GM12878 (cell line): ENCODE data around the gene JPT1. TPM values are rescaled to one million over a fixed set of nuclear protein-coding genes. Genes with fewer than 3 reads are reported as not detected.
"Not testable (repeated sequence)": the region's sequence is repeated elsewhere in the genome, so short reads cannot be mapped to it uniquely, and the experiment has no call there.

ENCODE experiments used
- ATAC-seq: fragments of 200-7000 bp; cut with Tn5 transposase; 3 replicates; pipeline ENCODE4 v1.9.1; 2020; ENCODE audit warnings: mild to moderate bottlenecking, moderate library complexity
- BruUV-seq: library from RNA; stranded (reverse); fragments of 400-500 nt; replicated peaks from 2 replicates; lab custom pipeline; 2021; lab: Mats Ljungman, UMichigan
- CTCF ChIA-PET: fragments of 300-600 bp; sonication (Branson Sonifier 250); formaldehyde crosslinking; extraction: SDS; loops from one replicate; lab custom pipeline; 2021; ENCODE audit warnings: inconsistent platforms; lab: Yijun Ruan, JAX
- POLR2A ChIA-PET: fragments of 350-600 bp; formaldehyde crosslinking; extraction: SDS; loops from one replicate; lab custom pipeline; 2021; ENCODE audit warnings: inconsistent platforms; lab: Charles Lee
- RAD21 ChIA-PET: fragments of 300-600 bp; sonication (Branson Sonifier 250); formaldehyde crosslinking; loops from one replicate; lab custom pipeline; 2023; ENCODE audit warnings: antibody characterized with exemption; ENCODE audit not compliant: unreplicated experiment; lab: Charles Lee
- SMC1A ChIA-PET: fragments of 300-600 bp; sonication (Branson Sonifier 250); formaldehyde crosslinking; loops from one replicate; lab custom pipeline; 2023; ENCODE audit not compliant: unreplicated experiment, uncharacterized antibody; lab: Charles Lee
- DNase-seq: peaks from one replicate; pipeline ENCODE4 v3.0.0-alpha.2; 2011; ENCODE audit warnings: low read depth, low spot score
- FAIRE-seq: peaks from 3 replicates; lab custom pipeline; 2011; peaks lifted over from hg19 to GRCh38; lab: Jason Lieb, UNC
- H2AFZ ChIP-seq: 2 replicates; pipeline ENCODE4 v1.6.0; 2011; ENCODE audit warnings: low read depth, low read length, control low read depth; ENCODE audit not compliant: control insufficient read depth
- H3K27ac ChIP-seq: 2 replicates; pipeline ENCODE4 v1.5.1; 2011; ENCODE audit warnings: control low read depth; ENCODE audit not compliant: control insufficient read depth, insufficient read depth
- H3K27me3 ChIP-seq, 2 experiments: replicated peaks in 1 of 2; 2 replicates each; pipeline versions ENCODE4 v1.6.0 to v1.6.1; 2011; ENCODE audit warnings: low read length in 1 of 2; ENCODE audit not compliant: control insufficient read depth in 2 of 2, insufficient read depth in 2 of 2
- H3K36me3 ChIP-seq, 2 experiments: 2 replicates each; pipeline ENCODE4 v1.5.1; 2011; ENCODE audit warnings: low read length in 1 of 2; ENCODE audit not compliant: control insufficient read depth in 2 of 2, insufficient read depth in 2 of 2
- H3K4me1 ChIP-seq: 2 replicates; pipeline ENCODE4 v1.6.1; 2011; ENCODE audit warnings: mild to moderate bottlenecking, low read length, moderate library complexity, mixed read lengths; ENCODE audit not compliant: control insufficient read depth, insufficient read depth
- H3K4me2 ChIP-seq: 2 replicates; pipeline ENCODE4 v1.6.0; 2011; ENCODE audit warnings: control low read depth; ENCODE audit not compliant: control insufficient read depth, insufficient read depth
- H3K4me3 ChIP-seq: fragments of 200-600 bp; sonication (generic); 2 replicates; pipeline ENCODE4 v1.5.1; 2016
- H3K79me2 ChIP-seq: 2 replicates; pipeline ENCODE4 v1.6.0; 2011; ENCODE audit warnings: low read length; ENCODE audit not compliant: control insufficient read depth, insufficient read depth
- H3K9ac ChIP-seq: 2 replicates; pipeline ENCODE4 v1.8.0; 2011; ENCODE audit warnings: low read length, control low read depth, mixed read lengths; ENCODE audit not compliant: control insufficient read depth, insufficient read depth
- H3K9me3 ChIP-seq: replicated peaks from 3 replicates; pipeline ENCODE4 v1.5.1; 2011; ENCODE audit warnings: mild to moderate bottlenecking, low read length; ENCODE audit not compliant: control insufficient read depth, insufficient read depth
- H4K20me1 ChIP-seq: 2 replicates; pipeline ENCODE4 v1.6.0; 2011; ENCODE audit not compliant: control insufficient read depth, insufficient read depth
- NFYB ChIP-seq: IDR thresholded peaks from 2 replicates; pipeline ENCODE4 v1.6.1; 2011; ENCODE audit warnings: low read depth, mild to moderate bottlenecking, low read length, improper control_type of control experiment, moderate library complexity; ENCODE audit not compliant: insufficient read depth
- POLR2AphosphoS5 ChIP-seq: IDR thresholded peaks from 2 replicates; pipeline ENCODE4 v1.6.1; 2011; ENCODE audit warnings: mild to moderate bottlenecking, low read length, inconsistent platforms
- TAF1 ChIP-seq: IDR thresholded peaks from 2 replicates; pipeline ENCODE4 v1.6.1; 2011; ENCODE audit warnings: mild to moderate bottlenecking, low read depth, low read length, borderline replicate concordance
- WGBS: methylation state at CpG from one replicate; pipeline ENCODE4 v1.1.6; 2016; ENCODE audit warnings: low lambda C conversion rate; ENCODE audit not compliant: insufficient replicate concordance, insufficient coverage; ENCODE audit errors: missing lambda C conversion rate; 5-methylcytosine and 5-hydroxymethylcytosine counted together
- in situ Hi-C: fragments of 300-500 bp; cut with MboI; formaldehyde crosslinking; loops from 9 replicates; pipeline ENCODE4 v1.14.3; 2018; ENCODE audit warnings: mixed read lengths
- intact Hi-C: fragments of 100-400 bp; cut with micrococcal nuclease; formaldehyde crosslinking; loops from one replicate; pipeline ENCODE4 v1.14.2; 2022; ENCODE audit not compliant: unreplicated experiment
- polyA plus RNA-seq, 11 experiments: library from polyadenylated mRNA; depleted of rRNA in 4 of 11; unstranded in 6 of 11; stranded (reverse) in 5 of 11; fragments of >200 nt; fragmentation: Nextera tagmentation in 4 of 11; fragmentation: Illumina TruSeq in 1 of 11; extraction: Ambion mirVana in 4 of 11; extraction: Trizol in 1 of 11; gene quantifications; 1 replicate in 1 of 11; 2 replicates in 10 of 11; pipeline versions ENCODE4 v1.2.1 to v1.2.3, GENCODE V29; 2011 to 2016; ENCODE audit warnings: inconsistent platforms in 2 of 11, missing spikeins in 2 of 11, low read depth in 1 of 11
- total RNA-seq, 4 experiments: library from RNA; depleted of rRNA in 3 of 4; stranded (reverse); fragments of >200 nt in 3 of 4; fragmentation: Illumina TruSeq in 1 of 4; extraction: Trizol in 1 of 4; gene quantifications; 2 replicates each; pipeline versions ENCODE4 v1.2.1 to v1.2.3, GENCODE V29; 2013 to 2021

Gene JPT1
- total and polyA plus RNA-seq, 10 of the 15 experiments (the other 5 are each of a cell fraction or from before 2014, with no cell fraction given): 79.7 to 651 (median 323) TPM

DNA sequence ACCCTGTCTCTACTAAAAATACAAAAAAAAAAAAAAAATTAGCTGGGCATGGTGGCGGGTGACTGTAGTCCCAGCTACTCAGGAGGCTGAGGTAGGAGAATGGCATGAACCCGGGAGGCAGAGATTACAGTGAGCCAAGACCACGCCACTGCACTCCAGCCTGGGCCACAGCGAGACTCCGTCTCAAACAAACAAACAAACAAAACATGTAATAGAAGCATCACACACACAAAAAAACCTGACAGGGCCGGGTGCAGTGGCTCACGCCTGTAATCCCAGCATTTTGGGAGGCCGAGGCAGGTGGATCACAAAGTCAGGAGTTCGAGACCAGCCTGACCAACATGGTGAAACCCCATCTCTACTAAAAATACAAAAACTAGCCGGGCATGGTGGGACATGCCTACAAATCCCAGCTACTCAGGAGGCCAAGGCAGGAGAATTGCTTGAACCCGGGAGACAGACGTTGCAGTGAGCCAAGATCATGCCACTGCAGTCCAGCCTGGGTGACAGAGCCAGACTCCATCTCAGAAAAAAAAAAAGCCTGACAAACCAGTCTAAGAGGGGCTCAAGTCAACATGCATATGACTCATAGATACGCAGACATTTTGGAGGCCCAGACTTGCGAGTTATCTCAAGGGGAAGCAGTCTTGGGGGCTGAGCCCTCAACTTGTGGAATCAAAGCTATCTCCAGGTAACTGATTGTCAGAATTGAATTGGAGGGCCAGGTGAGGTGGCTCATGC is 20.5 kb downstream of the JPT1 start:
- FAIRE-seq: not testable (repeated sequence)

GRCh38 chr17:75133001-75133400 is 21.3 kb downstream of the JPT1 start:
- no peak overlapping the region for H3K4me2 ChIP-seq
- FAIRE-seq: no peak

More for the DNA sequence above, 20.5 kb downstream of the JPT1 start:
- H3K36me3 ChIP-seq, H3K27me3 ChIP-seq, H3K4me2 ChIP-seq, H3K27ac ChIP-seq, H3K9me3 ChIP-seq, H3K4me3 ChIP-seq, H4K20me1 ChIP-seq, BruUV-seq, H2AFZ ChIP-seq, DNase-seq, ATAC-seq, in situ Hi-C loops, H3K9ac ChIP-seq, intact Hi-C loops: not testable (repeated sequence)
- H3K79me2 ChIP-seq: peaks cover 21% of the 10 kb centered on the region
- POLR2A ChIA-PET: interaction anchor here (0.5 to 6.2 kb wide), 4 partner anchors 11 to 172 kb away, joined by 3 to 53 read pairs (median 3); no protein-coding TSS in a partner anchor
- 0 out of 2 replicates have a peak, but pooled peaks have one; percentile 13 for TF ChIP-seq POLR2AphosphoS5
- WGBS: 80% methylated on average over 14 of the region's 14 CpGs
- CTCF ChIA-PET: interaction anchor here (0.6 to 9.3 kb wide), 4 partner anchors 13 to 172 kb away, joined by 3 to 167 read pairs (median 3); no protein-coding TSS in a partner anchor
- RAD21 ChIA-PET: interaction anchor here (4.7 kb wide), 1 partner anchor 19 kb away, joined by 70 read pairs; no protein-coding TSS in a partner anchor
- H3K4me1 ChIP-seq: peaks cover 14% of the 10 kb centered on the region
- SMC1A ChIA-PET: interaction anchor here (0.8 to 6.1 kb wide), 6 partner anchors 14 to 172 kb away, joined by 3 to 77 read pairs (median 4); no protein-coding TSS in a partner anchor

More at GRCh38 chr17:75133001-75133400, 21.3 kb downstream of the JPT1 start:
- ChIA-PET POLR2A (interaction anchor here (0.6 to 6.2 kb wide), 6 partner anchors 12 to 171 kb away, joined by 3 to 53 read pairs (median 4); partner anchors contain the start of gene ARMC7), SMC1A (interaction anchor here (0.6 to 6.1 kb wide), 6 partner anchors 18 to 171 kb away, joined by 3 to 77 read pairs (median 6); no protein-coding TSS in a partner anchor), CTCF (interaction anchor here (0.6 to 9.3 kb wide), 8 partner anchors 12 to 172 kb away, joined by 3 to 167 read pairs (median 8); no protein-coding TSS in a partner anchor), RAD21 (interaction anchor here (2.9 to 4.7 kb wide), 2 partner anchors 18 to 171 kb away, joined by 30 to 70 read pairs; no protein-coding TSS in a partner anchor)
- no TSS peak for BruUV-seq
- Histone ChIP-seq H3K79me2 (peaks cover 21% of the 10 kb centered on the region), H3K9me3 (no peaks in the 10 kb centered on the region), H2AFZ (no peak overlapping the region), H3K9ac (no peak overlapping the region), H3K36me3 (peaks cover 1 to 6% of the 10 kb centered on the region in 2 experiments), H3K27ac (no peak overlapping the region), H3K4me1 (peaks cover 14% of the 10 kb centered on the region), H3K4me3 (no peak overlapping the region), H4K20me1 (no peaks in the 10 kb centered on the region), H3K27me3 (no peaks in the 10 kb centered on the region)
- ATAC-seq (no peak), DNase-seq (no peak)
- in situ Hi-C loops (no loop called here), intact Hi-C loops (no loop called here)
- WGBS: 100% methylated on average over 3 of the region's 3 CpGs
- no peak for TF ChIP-seq NFYB
- no peak for TF ChIP-seq POLR2AphosphoS5
- no peak for TF ChIP-seq TAF1
